ENCODE results near the gene PEX11A.

The PEX11A gene, protein sequence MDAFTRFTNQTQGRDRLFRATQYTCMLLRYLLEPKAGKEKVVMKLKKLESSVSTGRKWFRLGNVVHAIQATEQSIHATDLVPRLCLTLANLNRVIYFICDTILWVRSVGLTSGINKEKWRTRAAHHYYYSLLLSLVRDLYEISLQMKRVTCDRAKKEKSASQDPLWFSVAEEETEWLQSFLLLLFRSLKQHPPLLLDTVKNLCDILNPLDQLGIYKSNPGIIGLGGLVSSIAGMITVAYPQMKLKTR

DNA sequence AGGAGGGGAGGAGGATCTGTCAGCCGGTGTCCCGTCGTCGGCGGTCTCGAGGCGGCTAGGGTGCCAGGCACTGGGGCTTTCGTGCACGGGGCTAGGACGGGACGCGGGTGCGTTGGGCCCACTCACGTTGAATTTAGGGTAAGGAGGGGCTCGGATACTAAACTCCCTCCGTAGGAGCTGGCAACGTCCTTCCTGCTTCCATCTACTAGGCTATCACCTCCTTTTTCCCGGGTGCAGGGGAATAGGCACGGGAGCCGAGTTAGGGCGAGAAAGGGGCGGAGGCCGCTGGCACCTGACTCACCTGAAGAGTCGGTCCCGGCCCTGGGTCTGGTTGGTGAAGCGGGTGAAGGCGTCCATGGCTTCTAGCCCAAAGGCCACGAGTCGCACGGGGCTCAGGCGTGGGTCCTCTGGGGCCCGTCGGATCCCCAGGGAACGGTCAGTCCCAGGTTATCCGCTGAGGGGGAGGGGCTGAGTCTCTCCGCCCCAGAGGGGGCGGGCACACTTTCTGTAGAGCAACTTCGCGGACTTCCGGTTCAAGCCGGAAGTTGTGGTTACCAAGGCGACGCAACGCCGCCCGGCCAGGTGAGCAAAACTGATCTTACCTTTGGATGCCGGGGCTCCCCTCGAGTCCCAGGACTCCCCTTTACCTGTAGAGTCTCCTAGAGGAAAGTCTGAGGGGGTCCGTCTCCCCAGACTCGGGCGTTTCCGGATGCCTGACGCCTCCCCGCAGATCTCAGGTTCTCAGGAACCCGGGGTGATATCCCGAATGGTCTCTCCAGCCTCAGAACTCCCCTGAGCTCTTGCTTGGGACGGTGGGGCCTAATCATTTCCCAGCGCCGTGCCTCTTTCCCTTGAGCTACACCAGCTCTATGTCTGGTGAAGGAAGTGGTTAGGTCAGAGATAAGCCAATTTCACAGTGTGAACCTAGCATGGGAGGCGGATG lies at the start of gene PEX11A, which contains the start of gene WDR93:
TSS of gene PEX11A (minus strand) at position 479 of the 943 bp plus-strand sequence. CDS start at position 357, 122 bp downstream.
TSS of gene WDR93 (plus strand) at position 536 of the 943 bp plus-strand sequence. CDS start 10,936 bp downstream, outside the sequence.
- TF ChIP-seq, protein P1, sequence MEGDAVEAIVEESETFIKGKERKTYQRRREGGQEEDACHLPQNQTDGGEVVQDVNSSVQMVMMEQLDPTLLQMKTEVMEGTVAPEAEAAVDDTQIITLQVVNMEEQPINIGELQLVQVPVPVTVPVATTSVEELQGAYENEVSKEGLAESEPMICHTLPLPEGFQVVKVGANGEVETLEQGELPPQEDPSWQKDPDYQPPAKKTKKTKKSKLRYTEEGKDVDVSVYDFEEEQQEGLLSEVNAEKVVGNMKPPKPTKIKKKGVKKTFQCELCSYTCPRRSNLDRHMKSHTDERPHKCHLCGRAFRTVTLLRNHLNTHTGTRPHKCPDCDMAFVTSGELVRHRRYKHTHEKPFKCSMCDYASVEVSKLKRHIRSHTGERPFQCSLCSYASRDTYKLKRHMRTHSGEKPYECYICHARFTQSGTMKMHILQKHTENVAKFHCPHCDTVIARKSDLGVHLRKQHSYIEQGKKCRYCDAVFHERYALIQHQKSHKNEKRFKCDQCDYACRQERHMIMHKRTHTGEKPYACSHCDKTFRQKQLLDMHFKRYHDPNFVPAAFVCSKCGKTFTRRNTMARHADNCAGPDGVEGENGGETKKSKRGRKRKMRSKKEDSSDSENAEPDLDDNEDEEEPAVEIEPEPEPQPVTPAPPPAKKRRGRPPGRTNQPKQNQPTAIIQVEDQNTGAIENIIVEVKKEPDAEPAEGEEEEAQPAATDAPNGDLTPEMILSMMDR (conservative IDR thresholded peaks at IDR 0.05; ENCODE audit: low read depth, low read length), result no peak
- peak within 1 kb of the TSS; percentile 96 for H3K4me3 ChIP-seq (ENCODE audit: low read length)
- no peak for DNase-seq (ENCODE audit: low read depth)

DNA sequence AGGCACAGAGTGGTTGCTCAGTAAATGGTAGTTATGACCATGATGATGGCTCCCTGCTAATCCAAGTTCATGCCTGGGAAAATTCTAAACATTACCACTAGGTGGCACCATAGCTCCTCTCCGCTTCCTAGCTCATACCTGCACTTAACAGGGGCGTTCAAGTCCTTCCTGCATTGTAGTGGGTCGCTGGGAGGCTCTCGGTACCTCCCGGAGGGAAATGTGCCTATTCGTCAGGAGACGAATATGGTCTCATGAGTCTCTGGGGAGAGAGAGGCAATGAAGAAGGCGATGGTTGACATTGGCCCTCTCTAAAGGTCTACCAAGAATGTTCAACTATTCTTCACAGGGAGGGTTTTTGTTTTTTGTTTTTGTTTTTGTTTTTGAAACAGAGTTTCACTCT lies 49.6 kb upstream of the PEX11A start:
- TF ChIP-seq, protein P1 (conservative IDR thresholded peaks at IDR 0.05; ENCODE audit: low read depth, low read length), result peak; percentile 86
- no peak for DNase-seq (ENCODE audit: low read depth)
- H3K4me3 ChIP-seq (ENCODE audit: low read length), result no peak overlapping the region

GRCh38 chr15:89735773-89736172 lies 45.2 kb upstream of the PEX11A start:
- TF ChIP-seq, protein P1 (conservative IDR thresholded peaks at IDR 0.05; ENCODE audit: low read depth, low read length), result no peak
- DNase-seq (ENCODE audit: low read depth), result no peak
- H3K4me3 ChIP-seq (ENCODE audit: low read length), result no peak overlapping the region

DNA sequence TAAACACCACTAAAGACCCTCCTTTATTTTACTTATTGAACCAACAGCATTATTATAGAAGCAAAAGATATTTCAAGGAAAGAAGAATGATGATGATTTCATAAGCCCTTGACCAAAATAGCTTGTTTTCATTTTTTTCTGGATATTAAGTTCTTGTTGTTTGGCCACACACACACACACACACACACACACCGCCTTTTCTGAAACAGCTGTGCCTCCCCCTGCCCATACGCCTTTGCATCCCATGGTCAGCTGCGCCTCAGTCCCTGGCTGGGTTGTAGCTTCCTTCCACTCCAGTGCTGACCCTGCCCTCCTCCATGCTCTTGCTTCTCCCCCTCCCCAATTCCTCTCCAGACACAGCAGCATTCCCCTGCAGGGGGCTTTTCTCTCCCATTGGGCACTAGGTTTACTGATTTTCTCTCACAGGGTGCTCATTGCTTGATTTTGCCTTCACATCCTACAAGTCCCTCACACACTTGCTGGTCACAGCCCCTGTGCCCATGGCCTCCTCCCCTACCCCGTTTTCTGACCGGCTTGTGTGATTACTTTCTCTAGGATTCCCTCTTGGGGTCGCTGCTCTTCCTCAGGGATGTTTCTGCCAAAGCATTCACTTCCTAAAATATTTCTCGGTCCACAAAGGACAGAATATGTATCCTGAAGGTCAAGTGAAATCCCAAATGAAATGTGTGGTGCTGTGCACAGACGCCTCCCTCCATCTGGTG lies 42.1 kb upstream of the PEX11A start:
- TF ChIP-seq, protein P1 (conservative IDR thresholded peaks at IDR 0.05; ENCODE audit: low read depth, low read length), result no peak
- no peak for DNase-seq (ENCODE audit: low read depth)
- no peak overlapping the region for H3K4me3 ChIP-seq (ENCODE audit: low read length)

DNA sequence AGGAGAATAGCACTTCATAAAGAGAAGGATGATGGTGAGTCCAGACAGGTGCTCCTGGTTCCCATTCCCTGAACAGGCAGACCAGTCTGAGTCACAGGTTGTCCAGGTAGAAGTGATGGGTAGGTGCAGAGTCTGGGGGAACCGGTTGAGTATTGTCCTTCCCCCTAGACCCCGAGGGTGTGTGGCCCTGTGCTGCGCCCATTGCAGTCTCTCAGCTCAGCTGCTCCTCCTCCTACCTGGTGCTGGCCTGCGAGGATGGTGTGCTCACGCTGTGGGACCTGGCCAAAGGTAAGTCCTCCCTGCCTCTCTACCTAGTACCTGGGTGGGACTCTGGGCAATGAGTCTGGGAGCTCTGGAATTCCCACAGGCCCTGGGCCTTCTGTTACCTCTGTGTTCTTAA lies 40.7 kb upstream of the PEX11A start:
- no peak overlapping the region for H3K4me3 ChIP-seq (ENCODE audit: low read length)
- DNase-seq (ENCODE audit: low read depth), result no peak
- TF ChIP-seq, protein P1 (conservative IDR thresholded peaks at IDR 0.05; ENCODE audit: low read depth, low read length), result no peak

DNA sequence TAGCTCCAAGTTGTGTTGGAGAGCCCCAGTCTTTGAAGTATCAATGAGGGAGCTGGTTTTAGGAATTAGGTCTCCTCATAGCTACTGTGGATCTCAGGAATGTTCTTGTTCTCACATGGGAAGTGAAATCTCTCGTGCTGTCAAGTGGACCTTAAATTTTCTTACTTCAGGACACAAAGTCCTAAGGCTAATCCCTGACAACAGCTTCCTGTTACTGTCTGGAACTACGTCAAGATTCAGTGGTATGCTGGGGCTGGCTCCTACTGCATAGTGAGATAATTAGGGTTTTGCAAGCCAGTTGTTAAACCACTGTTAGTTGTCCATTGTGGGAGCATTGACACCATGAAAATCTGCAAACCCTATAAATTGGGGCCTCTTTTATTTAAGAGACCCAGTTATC lies 37.7 kb upstream of the PEX11A start:
- peak; percentile 90 for DNase-seq (ENCODE audit: low read depth)
- no peak overlapping the region for H3K4me3 ChIP-seq (ENCODE audit: low read length)
- TF ChIP-seq, protein P1 (conservative IDR thresholded peaks at IDR 0.05; ENCODE audit: low read depth, low read length), result no peak
